DND-41 (cell line): ENCODE results near the gene TMEM191C.

Experiments used
- CTCF ChIP-seq: IDR thresholded peaks from 2 replicates; pipeline ENCODE4 v1.5.1; 2012; ENCODE audit warnings: borderline replicate concordance, low read length, moderate library complexity, mild to moderate bottlenecking; ENCODE audit not compliant: poor library complexity, severe bottlenecking; ENCODE audit errors: extremely low read depth
- EZH2 ChIP-seq: IDR thresholded peaks from 3 replicates; pipeline ENCODE4 v1.6.1; 2012; ENCODE audit warnings: borderline replicate concordance, low read depth, mild to moderate bottlenecking, moderate library complexity, low read length, inconsistent platforms; ENCODE audit not compliant: severe bottlenecking

- TF ChIP-seq CTCF (no peak), EZH2 (no peak)
Measured at GRCh38 chr22:21444701-21445436, 22.3 kb upstream of the TMEM191C start.
